Lower leg skin (tissue), 3 donors: Measurements from ENCODE around the gene STPG1.

Experiments
- POLR2A ChIP-seq, 2 donors: fragments of 450-650 bp; IDR thresholded peaks; one replicate each; pipeline ENCODE4 v1.6.1; 2016 to 2017; ENCODE audit warnings: antibody characterized with exemption in 2 of 2, mild to moderate bottlenecking in 1 of 2, moderate library complexity in 1 of 2
- TF ChIP-seq, protein P1 (sequence below), 3 donors: fragments of 450-650 bp; IDR thresholded peaks; one replicate each; pipeline ENCODE4 v1.5.1; 2016; ENCODE audit warnings: antibody characterized with exemption in 3 of 3, mild to moderate bottlenecking in 3 of 3, moderate library complexity in 2 of 3

GRCh38 chr1:24329331-24329730 lies 84.3 kb downstream of the STPG1 start:
- TF ChIP-seq, protein P1, sequence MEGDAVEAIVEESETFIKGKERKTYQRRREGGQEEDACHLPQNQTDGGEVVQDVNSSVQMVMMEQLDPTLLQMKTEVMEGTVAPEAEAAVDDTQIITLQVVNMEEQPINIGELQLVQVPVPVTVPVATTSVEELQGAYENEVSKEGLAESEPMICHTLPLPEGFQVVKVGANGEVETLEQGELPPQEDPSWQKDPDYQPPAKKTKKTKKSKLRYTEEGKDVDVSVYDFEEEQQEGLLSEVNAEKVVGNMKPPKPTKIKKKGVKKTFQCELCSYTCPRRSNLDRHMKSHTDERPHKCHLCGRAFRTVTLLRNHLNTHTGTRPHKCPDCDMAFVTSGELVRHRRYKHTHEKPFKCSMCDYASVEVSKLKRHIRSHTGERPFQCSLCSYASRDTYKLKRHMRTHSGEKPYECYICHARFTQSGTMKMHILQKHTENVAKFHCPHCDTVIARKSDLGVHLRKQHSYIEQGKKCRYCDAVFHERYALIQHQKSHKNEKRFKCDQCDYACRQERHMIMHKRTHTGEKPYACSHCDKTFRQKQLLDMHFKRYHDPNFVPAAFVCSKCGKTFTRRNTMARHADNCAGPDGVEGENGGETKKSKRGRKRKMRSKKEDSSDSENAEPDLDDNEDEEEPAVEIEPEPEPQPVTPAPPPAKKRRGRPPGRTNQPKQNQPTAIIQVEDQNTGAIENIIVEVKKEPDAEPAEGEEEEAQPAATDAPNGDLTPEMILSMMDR (IDR thresholded peaks at IDR 0.05): no peak
- TF ChIP-seq POLR2A (IDR thresholded peaks at IDR 0.05): no peak
